ENCODE results near the gene FRRS1.
A peak's percentile ranks its signal among the peaks of the same experiment; 100 is the strongest.

Gene FRRS1

GRCh38 chr1:99676876-99677275 is 89.6 kb downstream of the FRRS1 start:
- no peak for DNase-seq (ENCODE audit: low spot score)

GRCh38 chr1:99675994-99676393 is 90.4 kb downstream of the FRRS1 start:
- DNase-seq (ENCODE audit: low spot score): no peak

- no peak for DNase-seq (ENCODE audit: low spot score)
Measured at GRCh38 chr1:99675292-99675691, 91.1 kb downstream of the FRRS1 start.

- no peak for DNase-seq (ENCODE audit: low spot score)
Measured at GRCh38 chr1:99674115-99675064, 92.0 kb downstream of the FRRS1 start.

GRCh38 chr1:99673315-99673714 is 93.1 kb downstream of the FRRS1 start:
- no peak for DNase-seq (ENCODE audit: low spot score)

- DNase-seq (ENCODE audit: low spot score): peak; percentile 29
Measured at GRCh38 chr1:99672530-99673213, 93.8 kb downstream of the FRRS1 start.

GRCh38 chr1:99672038-99672437 is 94.4 kb downstream of the FRRS1 start:
- no peak for DNase-seq (ENCODE audit: low spot score)

GRCh38 chr1:99670583-99670982 is 95.9 kb downstream of the FRRS1 start:
- no peak for DNase-seq (ENCODE audit: low spot score)

GRCh38 chr1:99669821-99670220 is 96.6 kb downstream of the FRRS1 start:
- no peak for DNase-seq (ENCODE audit: low spot score)

- no peak for DNase-seq (ENCODE audit: low spot score)
Measured at GRCh38 chr1:99669376-99669775, 97.1 kb downstream of the FRRS1 start.

- no peak for DNase-seq (ENCODE audit: low spot score)
Measured at GRCh38 chr1:99665212-99665611, 101.2 kb downstream of the FRRS1 start.

GRCh38 chr1:99663501-99663900 is 102.9 kb downstream of the FRRS1 start:
- DNase-seq (ENCODE audit: low spot score): no peak

- no peak for DNase-seq (ENCODE audit: low spot score)
Measured at GRCh38 chr1:99662539-99663080, 103.8 kb downstream of the FRRS1 start.

- DNase-seq (ENCODE audit: low spot score): no peak
Measured at GRCh38 chr1:99661780-99662179, 104.7 kb downstream of the FRRS1 start.

- no peak for DNase-seq (ENCODE audit: low spot score)
Measured at GRCh38 chr1:99660496-99660895, 105.9 kb downstream of the FRRS1 start.

- no peak for DNase-seq (ENCODE audit: low spot score)
Measured at GRCh38 chr1:99659755-99660210, 106.7 kb downstream of the FRRS1 start.

Data from cerebellar cortex (tissue), 1 donor.